NCI-H1105 (cell line): ENCODE measurements around the gene FYB1.
"Not testable (repeated sequence)": the region's sequence is repeated elsewhere in the genome, so short reads cannot be mapped to it uniquely, and the experiment has no call there.

Source experiments
- DNase-seq: peaks from one replicate; lab custom pipeline; 2025; lab: John Stamatoyannopoulos, UW

Gene FYB1, protein sequence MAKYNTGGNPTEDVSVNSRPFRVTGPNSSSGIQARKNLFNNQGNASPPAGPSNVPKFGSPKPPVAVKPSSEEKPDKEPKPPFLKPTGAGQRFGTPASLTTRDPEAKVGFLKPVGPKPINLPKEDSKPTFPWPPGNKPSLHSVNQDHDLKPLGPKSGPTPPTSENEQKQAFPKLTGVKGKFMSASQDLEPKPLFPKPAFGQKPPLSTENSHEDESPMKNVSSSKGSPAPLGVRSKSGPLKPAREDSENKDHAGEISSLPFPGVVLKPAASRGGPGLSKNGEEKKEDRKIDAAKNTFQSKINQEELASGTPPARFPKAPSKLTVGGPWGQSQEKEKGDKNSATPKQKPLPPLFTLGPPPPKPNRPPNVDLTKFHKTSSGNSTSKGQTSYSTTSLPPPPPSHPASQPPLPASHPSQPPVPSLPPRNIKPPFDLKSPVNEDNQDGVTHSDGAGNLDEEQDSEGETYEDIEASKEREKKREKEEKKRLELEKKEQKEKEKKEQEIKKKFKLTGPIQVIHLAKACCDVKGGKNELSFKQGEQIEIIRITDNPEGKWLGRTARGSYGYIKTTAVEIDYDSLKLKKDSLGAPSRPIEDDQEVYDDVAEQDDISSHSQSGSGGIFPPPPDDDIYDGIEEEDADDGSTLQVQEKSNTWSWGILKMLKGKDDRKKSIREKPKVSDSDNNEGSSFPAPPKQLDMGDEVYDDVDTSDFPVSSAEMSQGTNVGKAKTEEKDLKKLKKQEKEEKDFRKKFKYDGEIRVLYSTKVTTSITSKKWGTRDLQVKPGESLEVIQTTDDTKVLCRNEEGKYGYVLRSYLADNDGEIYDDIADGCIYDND

DNA sequence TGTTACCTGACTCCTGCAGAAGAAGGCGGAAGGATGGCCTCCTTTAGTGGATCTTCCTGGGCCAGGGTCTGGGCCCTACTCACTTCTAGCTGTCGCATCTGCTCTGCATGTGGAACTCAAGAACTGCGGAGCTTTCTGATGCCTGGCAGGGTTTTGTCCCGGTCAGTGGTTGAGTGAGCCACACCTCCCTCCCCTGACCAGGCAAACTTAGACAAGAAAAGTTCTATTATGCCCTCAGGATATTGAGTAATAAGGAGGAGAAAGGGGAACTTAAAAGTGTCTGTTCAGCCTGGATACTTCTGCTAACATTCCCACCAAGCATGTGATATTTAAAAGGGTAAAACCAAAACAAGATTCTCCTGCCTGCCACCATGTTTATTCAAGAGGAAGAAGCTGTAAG is at the start of gene FYB1:
FYB1 (minus strand) TSS at position 127 of the 400 bp plus-strand sequence. CDS start 16,603 bp downstream, outside the sequence.
- DNase-seq: no peak

DNA sequence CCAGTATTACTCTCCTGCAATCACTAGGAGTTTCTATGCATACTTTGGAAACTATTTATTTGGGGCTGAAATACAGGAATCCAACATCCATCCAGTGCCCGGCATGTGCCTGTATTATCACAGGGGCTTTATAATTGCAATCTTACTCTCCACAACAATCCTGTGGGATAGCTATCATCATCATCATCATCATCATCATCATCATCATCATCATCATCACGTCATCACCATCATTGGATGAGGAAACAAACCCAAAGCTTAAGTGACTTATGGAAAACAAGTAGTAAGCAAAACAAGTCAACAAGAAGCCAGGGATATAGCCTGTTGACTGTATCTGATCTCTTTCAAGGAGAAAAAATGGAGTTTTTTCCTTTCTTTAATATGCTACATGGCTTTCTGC is 47.8 kb upstream of the FYB1 start:
- no peak for DNase-seq

DNA sequence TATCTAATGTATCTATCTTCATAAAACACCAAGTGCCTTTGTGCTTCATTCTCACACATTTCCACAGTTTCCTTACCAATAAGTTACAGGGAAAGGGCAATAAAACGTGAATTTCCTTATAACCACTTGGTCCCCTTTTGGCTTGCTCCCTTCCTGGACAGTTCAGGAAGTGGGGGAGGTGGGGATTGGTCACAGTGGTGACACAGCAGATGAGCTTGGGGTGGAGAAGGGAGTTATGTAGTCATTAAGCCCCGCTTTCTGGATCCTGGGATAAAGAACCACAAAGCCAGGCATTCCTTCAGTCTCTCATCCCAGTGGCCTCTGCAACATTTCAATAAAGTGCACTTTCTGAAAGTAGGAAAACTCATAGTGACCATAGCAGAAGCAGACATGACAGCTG is 47.1 kb upstream of the FYB1 start:
- DNase-seq: no peak

DNA sequence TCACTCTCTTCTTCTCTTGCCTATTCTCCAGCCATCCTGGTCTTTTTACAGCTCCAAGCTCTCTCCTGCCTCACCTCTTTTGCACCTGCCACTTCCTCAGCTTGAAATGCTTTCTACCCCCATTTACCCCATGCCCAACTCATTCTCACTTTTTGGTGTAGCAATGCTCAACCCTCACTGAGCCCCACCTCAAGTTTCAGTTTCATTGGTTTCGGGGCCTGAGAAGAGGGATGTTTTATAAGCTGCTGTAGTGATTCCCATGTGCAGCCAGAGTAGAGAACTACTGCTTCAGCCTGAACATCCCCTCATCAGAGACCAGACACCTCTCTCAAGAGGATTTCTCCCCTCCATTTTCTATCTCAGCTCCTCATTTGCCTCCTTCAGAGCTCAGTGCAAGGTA is 45.2 kb upstream of the FYB1 start:
- DNase-seq: no peak

DNA sequence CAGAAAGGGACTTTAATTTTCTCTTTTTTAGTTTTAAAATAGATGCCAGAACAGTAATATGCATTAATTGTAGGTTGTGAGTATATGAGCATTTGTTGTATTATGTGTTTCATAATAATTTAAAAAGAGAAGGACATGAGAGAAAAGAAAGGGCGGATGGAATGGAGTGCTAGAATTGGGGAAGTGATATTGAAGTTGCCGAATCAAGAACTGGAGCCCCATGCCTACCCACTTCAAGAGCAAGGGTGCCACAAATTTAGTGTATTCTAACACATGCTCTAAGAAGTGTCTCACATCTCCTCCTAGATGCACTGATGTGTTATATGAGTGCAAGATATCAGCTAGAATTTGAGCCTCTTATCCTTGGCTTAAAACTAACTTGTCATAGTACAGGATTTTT is 43.6 kb upstream of the FYB1 start:
- no peak for DNase-seq

DNA sequence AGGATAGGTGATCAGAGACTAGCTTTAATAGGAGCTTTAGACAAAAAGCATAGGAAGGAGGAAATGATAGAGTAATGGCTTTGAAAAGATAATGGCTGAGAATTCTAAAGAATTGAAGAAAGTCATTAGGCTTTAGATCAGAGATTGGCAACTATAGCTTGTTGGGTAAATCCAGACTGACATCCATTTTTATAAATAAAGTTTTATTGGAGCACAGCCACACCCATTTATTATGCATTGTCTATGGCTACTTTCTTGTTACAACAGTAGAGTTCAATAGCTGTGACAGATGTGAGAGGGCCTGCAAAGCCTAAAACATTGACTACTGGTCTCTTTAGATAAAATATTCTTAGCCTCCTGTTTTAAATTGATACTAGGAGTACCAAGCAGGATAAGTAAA is 40.7 kb upstream of the FYB1 start:
- DNase-seq: no peak

DNA sequence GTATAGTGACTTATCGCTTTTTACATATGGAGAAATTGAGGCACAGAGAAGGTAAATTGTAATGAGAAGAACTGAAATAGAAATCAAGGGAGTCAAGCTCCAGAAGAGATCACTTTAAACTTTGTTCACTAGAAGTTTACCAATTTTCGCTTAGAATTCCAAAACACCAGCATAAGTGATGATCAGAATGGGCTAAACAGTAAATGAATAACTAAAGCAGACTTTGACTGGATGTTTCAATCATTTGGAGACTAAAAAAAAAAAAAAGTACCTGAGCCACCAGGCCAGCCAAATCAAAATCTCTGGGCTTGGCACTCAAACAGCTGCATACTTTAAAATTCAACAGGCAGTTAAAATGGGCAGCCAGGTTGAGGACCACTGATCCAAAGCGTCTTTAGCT is 38.2 kb upstream of the FYB1 start:
- no peak for DNase-seq

DNA sequence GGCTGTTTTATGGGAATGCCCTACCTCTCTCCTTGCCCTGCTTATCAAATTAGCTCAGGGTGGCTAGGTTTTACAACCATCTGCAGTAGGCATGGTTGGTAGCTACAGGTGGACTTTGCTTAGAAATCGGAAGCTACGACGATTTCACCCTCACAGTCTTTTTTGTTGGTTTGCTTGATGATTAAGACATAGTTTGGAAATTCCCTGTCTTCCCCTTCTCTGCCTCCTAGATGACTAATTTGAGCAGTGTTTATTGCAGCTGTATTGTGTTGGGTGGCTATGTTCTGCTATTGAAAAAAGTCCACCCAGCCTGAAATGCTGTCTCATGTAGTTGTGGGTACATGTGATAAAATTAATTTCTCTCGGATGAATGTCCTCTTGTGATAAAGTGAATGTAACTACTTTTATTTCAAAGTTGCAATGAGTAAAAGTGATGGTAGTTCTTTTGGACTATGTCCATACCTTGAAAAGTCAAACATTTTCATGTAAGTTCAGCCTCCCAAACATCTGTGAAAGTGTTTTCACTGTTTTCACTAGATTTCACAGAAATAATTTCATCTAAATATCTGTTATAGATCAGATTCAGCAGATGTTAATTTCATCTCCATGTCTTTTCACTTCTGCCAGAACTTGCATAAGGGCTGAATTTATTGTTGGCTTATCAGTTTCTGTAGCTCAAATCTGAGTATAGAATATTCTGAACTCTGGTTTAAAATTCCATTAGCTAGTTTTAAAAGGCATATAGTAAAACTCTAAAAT is 37.3 kb upstream of the FYB1 start:
- DNase-seq: no peak

DNA sequence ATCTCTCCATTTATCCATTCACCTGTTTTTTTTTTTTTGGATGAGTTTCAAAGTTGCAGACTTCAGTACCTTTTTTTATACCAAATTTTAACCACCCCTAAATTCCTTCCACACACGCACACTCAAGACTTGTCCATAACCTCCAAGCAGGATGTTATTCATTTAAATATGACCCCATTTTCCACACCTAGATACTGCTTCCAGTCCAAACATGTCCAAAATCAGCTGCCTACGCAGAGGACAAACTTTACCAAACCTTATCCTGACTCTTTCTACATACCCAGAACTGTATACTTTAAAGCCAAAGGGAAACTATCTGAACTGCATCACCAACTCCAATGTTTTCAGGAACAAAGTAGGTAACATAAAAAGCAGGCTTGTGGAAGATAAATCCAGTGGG is 36.0 kb upstream of the FYB1 start:
- DNase-seq: no peak

DNA sequence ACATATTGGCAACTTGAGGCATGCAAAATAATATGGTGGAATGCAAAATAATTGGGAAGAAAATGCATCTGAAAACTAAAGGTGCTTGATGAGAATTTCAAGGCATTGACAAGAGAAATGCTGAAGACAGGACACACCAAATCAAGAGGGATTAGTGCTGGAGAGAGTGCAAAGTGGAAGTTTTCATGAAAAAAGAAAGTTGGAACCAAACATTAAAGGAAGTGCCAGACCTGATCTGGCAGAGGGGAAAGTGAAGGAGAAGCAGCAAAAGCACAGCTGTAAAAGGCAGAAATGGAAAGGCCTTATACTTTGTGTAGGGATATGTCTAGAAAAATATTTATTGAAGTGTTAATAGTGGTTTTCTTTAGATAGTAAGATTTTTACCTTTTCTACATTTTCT is 35.3 kb upstream of the FYB1 start:
- DNase-seq: no peak

DNA sequence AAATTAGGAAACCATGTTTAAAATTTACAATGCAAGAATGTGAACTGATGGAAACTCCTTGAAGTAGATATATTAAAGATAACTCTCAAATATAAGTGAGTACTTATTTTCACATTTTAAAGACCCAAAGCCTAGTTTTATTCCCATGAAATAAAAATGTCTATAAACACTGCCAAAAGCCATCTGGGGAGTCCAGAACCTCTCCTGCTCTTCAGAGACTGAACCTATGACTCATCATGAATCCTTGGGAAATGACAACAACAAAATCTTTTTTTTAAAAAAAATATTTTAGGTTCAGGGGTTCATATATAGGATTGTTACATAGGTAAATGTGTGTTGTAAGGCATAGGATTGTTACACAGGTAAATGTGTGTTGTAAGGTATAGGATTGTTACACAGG is 33.8 kb upstream of the FYB1 start:
- no peak for DNase-seq

DNA sequence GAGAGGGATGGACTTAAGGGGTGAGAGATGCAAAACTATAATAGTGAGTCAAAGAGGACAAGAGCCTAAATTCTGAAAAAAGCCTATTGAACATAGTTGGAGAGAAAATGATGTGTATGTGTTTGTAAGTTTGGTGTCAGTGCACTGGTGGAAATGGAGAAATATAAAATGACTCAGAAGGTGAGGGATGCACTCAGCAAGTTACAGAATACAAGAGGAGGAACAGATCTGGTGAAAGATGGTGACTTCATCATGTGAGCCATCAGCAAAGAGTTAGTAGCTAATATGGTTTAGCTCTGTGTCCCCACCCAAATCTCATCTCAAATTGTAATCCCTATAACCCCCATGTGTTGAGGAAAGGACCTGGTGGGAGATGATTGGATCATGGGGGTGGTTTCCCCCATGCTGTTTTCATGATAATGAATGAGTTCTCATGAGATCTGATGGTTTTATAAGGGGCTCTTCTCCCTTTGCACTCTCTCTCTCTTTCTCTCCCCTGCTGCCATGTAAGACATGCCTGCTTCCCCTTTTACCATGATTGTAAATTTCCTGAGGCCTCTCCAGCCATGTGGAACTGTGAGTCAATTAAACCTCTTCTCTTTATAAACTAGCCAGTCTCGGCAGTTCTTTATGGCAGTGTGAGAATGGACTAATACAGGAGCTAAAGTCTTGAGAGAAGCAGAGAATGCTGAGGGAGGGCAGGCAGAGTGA is 30.4 kb upstream of the FYB1 start:
- no peak for DNase-seq

DNA sequence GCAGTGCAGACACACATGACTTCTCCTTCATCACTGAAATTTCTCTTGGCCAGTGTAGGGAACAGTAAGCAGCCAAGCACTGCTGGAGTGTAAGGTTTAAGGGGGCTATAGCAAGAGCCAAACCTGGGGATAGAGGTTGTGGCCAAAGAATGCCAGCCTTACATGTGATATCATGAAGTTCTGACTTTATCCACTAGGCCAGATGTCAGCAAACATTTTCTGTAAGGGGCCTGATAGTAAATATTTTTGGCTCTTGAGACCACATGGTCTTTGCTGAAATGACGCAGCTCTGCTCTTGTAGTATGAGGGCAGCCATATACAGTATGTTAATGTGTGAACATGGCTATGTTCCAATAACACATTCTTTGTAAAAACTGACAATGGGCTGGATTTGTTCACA is 29.7 kb upstream of the FYB1 start:
- no peak for DNase-seq

DNA sequence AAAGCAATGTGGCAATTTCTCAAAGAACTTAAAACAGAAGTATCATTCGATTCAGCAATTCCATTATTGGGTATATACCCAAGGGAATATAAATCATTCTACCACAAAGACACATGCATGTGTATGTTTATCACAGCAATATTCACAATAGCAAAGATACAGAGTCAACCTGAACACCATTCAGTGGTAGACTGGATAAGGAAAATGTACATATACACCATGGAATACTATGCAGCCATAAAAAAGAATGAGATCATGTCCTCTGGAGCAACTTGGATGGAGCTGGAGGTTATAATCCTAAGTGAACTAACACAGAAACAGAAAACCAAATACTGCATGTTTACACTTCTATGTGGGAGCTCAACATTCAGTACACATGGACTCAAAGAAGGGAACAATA is 21.4 kb upstream of the FYB1 start:
- DNase-seq: no peak

DNA sequence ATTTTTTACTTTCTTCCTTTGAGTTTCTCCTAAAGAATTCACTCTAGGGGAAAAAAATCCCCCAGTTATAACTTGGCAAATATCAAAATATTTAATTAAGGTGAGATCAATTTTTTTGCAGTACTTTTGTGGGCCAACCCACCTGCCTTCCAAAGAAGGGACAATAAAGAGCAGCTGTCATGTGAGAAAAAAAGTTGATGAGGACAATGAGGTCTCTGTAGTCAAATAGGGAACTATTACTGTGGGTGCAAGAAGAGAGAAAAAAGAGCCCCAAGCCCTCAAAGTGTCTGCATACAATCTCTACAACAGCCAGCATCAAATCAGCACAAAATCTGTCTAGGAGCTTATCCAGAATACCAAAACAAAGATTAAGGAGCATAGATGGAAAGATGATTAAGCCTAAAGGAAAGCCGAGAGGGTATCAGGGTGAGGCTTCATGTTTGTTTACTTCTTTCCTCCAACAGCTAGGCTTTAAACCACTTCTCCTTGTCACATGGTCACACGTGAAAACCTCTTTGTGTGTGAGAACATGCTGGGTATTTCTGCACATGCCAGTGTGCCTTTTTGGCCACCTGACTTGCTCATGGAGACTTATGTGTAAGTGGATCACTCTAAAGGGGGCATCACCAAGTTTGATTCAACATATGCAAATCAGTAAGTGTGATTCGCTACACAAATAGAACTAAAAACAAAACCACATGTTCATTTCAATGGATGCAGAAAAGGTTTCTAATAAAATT is 19.2 kb upstream of the FYB1 start:
- DNase-seq: no peak

DNA sequence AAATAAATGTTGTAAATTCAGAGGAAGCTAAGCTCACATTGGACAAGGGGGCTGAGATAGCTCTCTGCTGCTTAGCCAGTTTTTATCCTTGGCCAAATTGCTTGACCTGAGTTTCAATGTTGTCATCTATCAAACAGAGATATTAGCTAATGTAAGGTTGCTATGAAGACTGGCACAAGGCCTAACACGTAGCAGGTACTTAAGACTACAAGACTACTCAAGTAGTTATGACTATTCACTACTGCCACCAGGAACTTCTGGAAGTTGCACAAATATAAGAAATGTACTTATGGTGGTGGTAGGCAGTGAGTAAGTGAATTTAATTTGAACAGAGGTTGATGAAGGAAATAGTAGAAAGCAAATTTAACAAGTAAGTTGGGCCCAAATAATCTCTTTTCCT is 17.4 kb upstream of the FYB1 start:
- no peak for DNase-seq

DNA sequence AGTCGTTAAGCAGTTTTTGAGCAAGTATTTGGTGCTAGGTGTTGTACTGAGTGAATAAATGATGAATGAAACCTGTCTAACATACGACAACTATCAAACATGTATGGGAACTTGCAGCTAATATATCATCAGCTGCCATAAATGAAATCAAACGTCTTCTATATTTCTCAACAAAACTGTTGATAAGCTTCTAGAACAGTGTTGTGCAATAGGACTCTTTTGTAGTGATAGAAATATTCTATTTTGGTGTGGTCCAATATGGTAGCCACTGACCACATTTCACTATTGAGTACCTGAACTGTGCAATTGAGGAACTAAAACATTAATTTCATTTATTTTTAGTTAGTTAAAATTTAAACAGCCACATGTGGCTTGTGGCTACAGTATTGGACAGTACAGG is 16.3 kb upstream of the FYB1 start:
- DNase-seq: no peak

DNA sequence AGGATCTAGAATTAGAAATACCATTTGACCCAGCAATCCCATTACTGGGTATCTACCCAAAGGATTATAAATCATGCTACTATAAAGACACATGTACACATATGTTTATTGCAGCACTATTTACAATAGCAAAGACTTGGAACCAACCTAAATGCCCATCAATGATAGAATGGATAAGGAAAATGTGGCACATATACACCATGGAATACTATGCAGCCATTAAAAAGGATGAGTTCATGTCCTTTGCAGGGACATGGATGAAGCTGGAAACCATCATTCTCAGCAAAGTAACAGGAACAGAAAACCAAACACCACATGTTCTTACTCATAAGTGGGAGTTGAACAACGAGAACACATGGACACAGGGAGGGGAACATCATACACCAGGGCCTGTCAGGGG is 15.1 kb upstream of the FYB1 start:
- not testable (repeated sequence) for DNase-seq

DNA sequence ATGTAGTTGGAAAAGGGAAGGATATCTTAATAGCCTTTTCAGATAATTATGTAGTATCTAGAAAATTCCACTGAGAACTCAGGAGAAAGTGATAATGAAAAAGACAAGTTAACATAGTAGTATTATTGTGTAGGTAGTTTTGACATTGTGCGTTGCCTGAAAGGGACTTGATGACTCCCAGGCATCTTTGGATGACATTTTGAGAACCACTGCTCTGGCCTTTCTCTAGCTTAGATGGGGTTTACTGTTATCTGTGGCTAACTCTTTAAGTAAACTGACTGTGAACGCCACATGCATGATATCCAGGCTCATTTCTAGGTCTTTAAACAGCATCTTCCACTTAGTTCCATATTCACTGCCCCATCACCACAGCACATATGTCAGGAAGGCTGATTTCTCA is 14.4 kb upstream of the FYB1 start:
- no peak for DNase-seq

DNA sequence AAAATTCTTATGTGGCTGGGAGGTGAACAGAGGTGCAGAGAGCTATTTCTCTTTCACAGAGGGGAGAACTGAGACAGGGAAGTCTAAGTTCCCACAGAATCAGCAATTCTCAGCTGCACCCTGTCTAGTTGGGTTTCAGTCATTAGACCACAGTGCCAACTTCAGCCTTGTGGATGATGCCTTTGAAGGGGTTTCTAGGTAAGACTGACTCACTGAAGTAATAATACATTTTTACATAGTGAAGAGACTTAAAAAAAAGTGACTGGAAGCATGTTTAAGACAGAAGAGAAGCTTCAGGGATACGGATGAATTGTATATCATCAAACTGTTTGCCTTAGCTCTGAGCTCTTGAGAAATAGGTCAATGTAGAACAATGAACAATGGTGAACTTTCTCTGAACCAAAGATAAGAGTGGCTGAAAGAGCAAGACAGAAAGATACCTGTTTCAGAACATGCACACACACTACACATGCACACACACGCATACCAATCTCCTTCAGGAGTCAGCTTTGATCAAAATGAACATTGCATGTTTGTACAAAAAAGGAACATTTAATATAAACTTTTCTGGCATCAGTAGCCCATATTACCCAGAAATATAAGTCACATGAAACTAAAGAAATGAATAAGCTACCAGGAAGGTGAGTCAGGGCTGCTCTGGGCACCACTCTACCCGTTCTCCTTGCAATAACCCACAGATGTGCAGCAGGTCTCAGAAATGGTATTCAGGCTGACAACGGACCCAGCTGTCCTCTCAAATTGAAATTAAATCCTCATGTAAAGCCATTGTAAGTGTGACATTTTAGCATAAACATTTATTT is 12.6 kb upstream of the FYB1 start:
- DNase-seq: no peak
